ENCODE data around the gene TMEM52. TPM values are rescaled to one million over a fixed set of nuclear protein-coding genes. Genes with fewer than 3 reads are reported as not detected.

Gene TMEM52
- total RNA-seq, 4 donors from 2014 or later = 2.9 to 6.4 (median 4.1) TPM

DNA sequence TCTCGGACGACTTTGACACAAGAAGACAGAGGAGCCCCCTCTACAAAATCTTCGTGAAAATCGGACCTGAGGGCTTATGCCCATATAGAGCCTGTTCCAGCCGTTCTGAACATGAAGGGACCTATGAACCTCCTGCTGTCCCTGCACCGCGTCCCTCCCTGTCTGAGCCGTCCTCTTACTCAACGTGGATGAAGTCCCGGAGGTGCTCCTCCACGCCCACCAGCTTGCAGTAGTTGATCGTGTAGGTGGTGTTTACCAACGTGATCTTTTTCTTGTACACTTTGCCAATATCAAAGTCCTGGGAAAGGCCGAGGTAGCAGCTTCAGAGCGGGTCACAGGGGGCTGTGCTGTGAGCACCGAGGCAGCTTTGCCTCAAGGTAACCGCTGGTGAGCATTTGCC lies 44.5 kb upstream of the TMEM52 start:
- intact Hi-C loops (cut with DNase I; ENCODE audit: low total_unique reads) = no loop called here
- no peak for TF ChIP-seq POLR2A (IDR thresholded peaks at IDR 0.05)
- TF ChIP-seq, protein P1, sequence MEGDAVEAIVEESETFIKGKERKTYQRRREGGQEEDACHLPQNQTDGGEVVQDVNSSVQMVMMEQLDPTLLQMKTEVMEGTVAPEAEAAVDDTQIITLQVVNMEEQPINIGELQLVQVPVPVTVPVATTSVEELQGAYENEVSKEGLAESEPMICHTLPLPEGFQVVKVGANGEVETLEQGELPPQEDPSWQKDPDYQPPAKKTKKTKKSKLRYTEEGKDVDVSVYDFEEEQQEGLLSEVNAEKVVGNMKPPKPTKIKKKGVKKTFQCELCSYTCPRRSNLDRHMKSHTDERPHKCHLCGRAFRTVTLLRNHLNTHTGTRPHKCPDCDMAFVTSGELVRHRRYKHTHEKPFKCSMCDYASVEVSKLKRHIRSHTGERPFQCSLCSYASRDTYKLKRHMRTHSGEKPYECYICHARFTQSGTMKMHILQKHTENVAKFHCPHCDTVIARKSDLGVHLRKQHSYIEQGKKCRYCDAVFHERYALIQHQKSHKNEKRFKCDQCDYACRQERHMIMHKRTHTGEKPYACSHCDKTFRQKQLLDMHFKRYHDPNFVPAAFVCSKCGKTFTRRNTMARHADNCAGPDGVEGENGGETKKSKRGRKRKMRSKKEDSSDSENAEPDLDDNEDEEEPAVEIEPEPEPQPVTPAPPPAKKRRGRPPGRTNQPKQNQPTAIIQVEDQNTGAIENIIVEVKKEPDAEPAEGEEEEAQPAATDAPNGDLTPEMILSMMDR (IDR thresholded peaks at IDR 0.05) = no peak
- WGBS, 2 donors = 83 to 86% methylated on average over 17 of the region's 17 CpGs
- DNase-seq (ENCODE audit: low spot score in 2 of 2) = no peak
- no peak overlapping the region for H3K4me3 ChIP-seq (ENCODE audit: low read depth, poor library complexity, severe bottlenecking)

- 83 to 93% methylated on average over 2 of the region's 2 CpGs for WGBS, 2 donors
- H3K4me3 ChIP-seq (ENCODE audit: low read depth, poor library complexity, severe bottlenecking) = no peak overlapping the region
- intact Hi-C loops (cut with DNase I; ENCODE audit: low total_unique reads) = no loop called here
- TF ChIP-seq POLR2A (IDR thresholded peaks at IDR 0.05) = no peak
- TF ChIP-seq, protein P1 (IDR thresholded peaks at IDR 0.05) = no peak
- DNase-seq (ENCODE audit: low spot score in 2 of 2) = no peak
Observed at GRCh38 chr1:1962752-1963151, 43.7 kb upstream of the TMEM52 start.

GRCh38 chr1:1960480-1961196 lies 41.6 kb upstream of the TMEM52 start:
- DNase-seq (ENCODE audit: low spot score in 2 of 2) = no peak
- TF ChIP-seq POLR2A (IDR thresholded peaks at IDR 0.05) = no peak
- TF ChIP-seq, protein P1 (IDR thresholded peaks at IDR 0.05) = no peak
- intact Hi-C loops (cut with DNase I; ENCODE audit: low total_unique reads) = no loop called here
- no peak overlapping the region for H3K4me3 ChIP-seq (ENCODE audit: low read depth, poor library complexity, severe bottlenecking)
- 49 to 51% methylated on average over 17 of the region's 17 CpGs for WGBS, 2 donors

GRCh38 chr1:1959840-1960479 lies 40.9 kb upstream of the TMEM52 start:
- 3 to 7% methylated on average over 19 to 23 of the region's 23 CpGs for WGBS, 2 donors
- no peak overlapping the region for H3K4me3 ChIP-seq (ENCODE audit: low read depth, poor library complexity, severe bottlenecking)
- intact Hi-C loops (cut with DNase I; ENCODE audit: low total_unique reads) = loop anchor here (5.0 kb wide), 1 partner anchor 87 kb away; no protein-coding TSS in a partner anchor
- peak; percentile 58 to 95 for DNase-seq (ENCODE audit: low spot score in 2 of 2)
- TF ChIP-seq, protein P1 (IDR thresholded peaks at IDR 0.05) = peak in 1 of 3 donors; percentile 69
- no peak for TF ChIP-seq POLR2A (IDR thresholded peaks at IDR 0.05)

DNA sequence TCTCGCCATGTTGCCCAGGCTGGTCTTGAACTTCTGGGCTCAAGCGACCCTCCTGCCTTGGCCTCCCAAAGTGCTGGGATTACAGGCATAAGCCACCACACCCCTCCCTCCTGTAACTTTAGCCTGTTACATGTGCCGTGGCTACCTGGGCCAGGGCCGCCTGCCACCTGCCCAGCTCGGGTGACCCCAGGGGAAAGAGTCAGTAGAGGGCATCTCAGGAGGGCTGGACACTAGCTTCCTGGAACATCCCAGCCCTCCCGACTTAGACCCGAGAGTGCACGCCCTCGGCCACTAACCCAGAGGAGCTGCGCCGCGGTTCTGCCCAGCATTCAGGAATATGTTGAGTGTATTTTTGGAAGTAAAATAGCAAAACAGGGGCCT lies 40.4 kb upstream of the TMEM52 start:
- no peak for TF ChIP-seq POLR2A (IDR thresholded peaks at IDR 0.05)
- TF ChIP-seq, protein P1 (IDR thresholded peaks at IDR 0.05) = no peak
- intact Hi-C loops (cut with DNase I; ENCODE audit: low total_unique reads) = loop anchor here (5.0 kb wide), 1 partner anchor 88 kb away; no protein-coding TSS in a partner anchor
- 59 to 71% methylated on average over 11 to 12 of the region's 12 CpGs for WGBS, 2 donors
- H3K4me3 ChIP-seq (ENCODE audit: low read depth, poor library complexity, severe bottlenecking) = no peak overlapping the region
- DNase-seq (ENCODE audit: low spot score in 2 of 2) = no peak
